Measurements from ENCODE around the gene SPATA20.

SPATA20 gene

DNA sequence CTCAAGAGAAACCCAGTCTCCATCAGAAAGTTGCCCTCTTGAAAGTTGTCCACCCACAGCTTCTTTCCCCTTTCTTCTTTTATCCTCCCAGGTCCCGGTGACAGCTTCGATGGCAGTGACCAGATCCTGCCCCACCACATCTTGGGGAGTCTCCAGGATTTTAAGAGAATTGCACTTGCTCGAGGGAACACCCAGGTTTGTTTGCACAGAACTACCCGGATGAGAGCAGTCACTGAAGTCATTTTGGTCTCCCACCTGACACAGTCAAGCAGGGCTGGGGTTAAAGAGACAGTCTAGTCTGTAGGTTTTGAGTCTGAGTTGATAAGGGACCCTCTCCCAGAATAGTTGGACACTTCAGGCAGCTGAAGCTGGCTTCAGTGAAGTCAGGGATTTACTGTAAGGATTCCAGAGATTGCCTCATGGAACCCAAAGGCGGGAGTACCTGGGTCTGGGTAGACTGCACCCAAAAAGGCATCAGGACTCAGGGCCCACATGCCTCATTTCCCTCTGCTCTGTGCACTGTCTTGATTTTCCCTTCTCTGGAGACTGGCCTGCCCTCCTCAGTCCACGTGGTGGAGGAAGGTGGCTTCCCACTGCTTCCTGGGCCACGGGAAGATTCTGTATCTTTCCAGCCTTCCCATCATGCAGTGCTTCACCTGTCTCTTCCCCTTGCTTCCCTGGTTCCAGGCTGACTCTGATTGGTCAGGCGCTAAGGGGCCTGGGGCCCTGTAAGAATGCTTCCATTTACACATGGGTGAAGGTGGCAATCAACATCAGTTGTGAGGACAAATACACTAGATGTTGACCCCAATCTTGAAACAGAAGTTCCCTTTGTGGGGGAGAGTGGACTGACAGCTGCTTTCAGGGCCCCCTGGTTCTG is 29.2 kb upstream of the SPATA20 start:
- TF ChIP-seq EZH2phosphoT487 (IDR thresholded peaks at IDR 0.05; ENCODE audit: low read length) = no peak
- TF ChIP-seq EZH2 (optimal IDR thresholded peaks at IDR 0.05; ENCODE audit: low read depth, low read length) = no peak
- TF ChIP-seq, protein P1, sequence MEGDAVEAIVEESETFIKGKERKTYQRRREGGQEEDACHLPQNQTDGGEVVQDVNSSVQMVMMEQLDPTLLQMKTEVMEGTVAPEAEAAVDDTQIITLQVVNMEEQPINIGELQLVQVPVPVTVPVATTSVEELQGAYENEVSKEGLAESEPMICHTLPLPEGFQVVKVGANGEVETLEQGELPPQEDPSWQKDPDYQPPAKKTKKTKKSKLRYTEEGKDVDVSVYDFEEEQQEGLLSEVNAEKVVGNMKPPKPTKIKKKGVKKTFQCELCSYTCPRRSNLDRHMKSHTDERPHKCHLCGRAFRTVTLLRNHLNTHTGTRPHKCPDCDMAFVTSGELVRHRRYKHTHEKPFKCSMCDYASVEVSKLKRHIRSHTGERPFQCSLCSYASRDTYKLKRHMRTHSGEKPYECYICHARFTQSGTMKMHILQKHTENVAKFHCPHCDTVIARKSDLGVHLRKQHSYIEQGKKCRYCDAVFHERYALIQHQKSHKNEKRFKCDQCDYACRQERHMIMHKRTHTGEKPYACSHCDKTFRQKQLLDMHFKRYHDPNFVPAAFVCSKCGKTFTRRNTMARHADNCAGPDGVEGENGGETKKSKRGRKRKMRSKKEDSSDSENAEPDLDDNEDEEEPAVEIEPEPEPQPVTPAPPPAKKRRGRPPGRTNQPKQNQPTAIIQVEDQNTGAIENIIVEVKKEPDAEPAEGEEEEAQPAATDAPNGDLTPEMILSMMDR (IDR thresholded peaks at IDR 0.05; ENCODE audit: low read length) = no peak
- no peaks in the 10 kb centered on the region for H3K9me2 ChIP-seq (replicated peaks; ENCODE audit: insufficient read depth, low read length)
- H3K4me1 ChIP-seq (ENCODE audit: low read length) = no peaks in the 10 kb centered on the region
- H3K4me2 ChIP-seq (ENCODE audit: low read depth, low read length) = no peak overlapping the region
- H3K27ac ChIP-seq (ENCODE audit: low read length) = no peak overlapping the region
- no peaks in the 10 kb centered on the region for H4K20me1 ChIP-seq (ENCODE audit: insufficient read depth, low read length)
- no peaks in the 10 kb centered on the region for H3F3A ChIP-seq (ENCODE audit: insufficient read depth, low read length)
- no peak overlapping the region for H3K4me3 ChIP-seq (ENCODE audit: low read length)
- no peaks in the 10 kb centered on the region for H3K9me3 ChIP-seq (replicated peaks; ENCODE audit: insufficient read depth, low read length)
- H3K36me3 ChIP-seq (replicated peaks; ENCODE audit: insufficient read depth, low read length) = no peaks in the 10 kb centered on the region
- no peaks in the 10 kb centered on the region for H3K27me3 ChIP-seq (replicated peaks; ENCODE audit: insufficient read depth, low read length)
- no peak overlapping the region for H3K9ac ChIP-seq (ENCODE audit: low read length)
- no peaks in the 10 kb centered on the region for H3K79me2 ChIP-seq (ENCODE audit: low read length)
- no peak overlapping the region for H2AFZ ChIP-seq (ENCODE audit: low read length)
- DNase-seq = no peak

DNA sequence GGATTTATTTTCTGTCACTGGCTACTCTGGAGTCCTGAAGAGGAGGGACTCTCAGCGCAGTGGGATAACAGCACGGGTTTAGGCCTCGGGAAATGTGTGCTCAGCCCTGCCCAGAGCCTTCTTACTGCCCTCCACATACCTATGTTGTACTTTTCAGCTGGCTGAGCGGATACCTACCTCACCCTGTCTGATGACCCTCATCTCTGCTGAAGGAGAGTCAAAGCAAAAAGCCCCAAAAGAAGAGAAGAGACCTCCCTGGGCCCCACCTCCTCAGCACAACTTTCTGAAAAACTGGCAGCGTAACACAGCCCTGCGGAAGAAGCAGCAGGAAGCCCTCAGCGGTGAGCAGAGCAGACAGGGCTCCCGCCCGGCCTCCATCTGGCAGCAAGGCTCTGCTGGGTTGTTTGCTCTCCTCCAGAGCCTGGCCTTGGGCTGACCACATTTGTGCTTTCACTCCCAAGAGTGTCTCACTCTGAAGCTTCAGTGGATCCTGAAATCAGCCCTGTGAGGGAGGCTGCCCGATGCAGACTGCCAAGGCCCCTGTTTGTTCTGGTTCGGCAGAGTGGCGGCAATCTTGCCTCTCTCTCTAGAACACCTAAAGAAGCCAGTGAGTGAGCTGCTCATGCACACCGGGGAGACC is 28.5 kb upstream of the SPATA20 start:
- no peak for DNase-seq
- Histone ChIP-seq H2AFZ (ENCODE audit: low read length) (no peak overlapping the region), H3K9me3 (replicated peaks; ENCODE audit: insufficient read depth, low read length) (no peaks in the 10 kb centered on the region), H3K9ac (ENCODE audit: low read length) (no peak overlapping the region), H3K4me1 (ENCODE audit: low read length) (no peaks in the 10 kb centered on the region), H3K27ac (ENCODE audit: low read length) (no peak overlapping the region), H3K79me2 (ENCODE audit: low read length) (no peaks in the 10 kb centered on the region), H3F3A (ENCODE audit: insufficient read depth, low read length) (no peaks in the 10 kb centered on the region), H3K4me2 (ENCODE audit: low read depth, low read length) (no peak overlapping the region), H3K27me3 (replicated peaks; ENCODE audit: insufficient read depth, low read length) (no peaks in the 10 kb centered on the region), H4K20me1 (ENCODE audit: insufficient read depth, low read length) (no peaks in the 10 kb centered on the region), H3K9me2 (replicated peaks; ENCODE audit: insufficient read depth, low read length) (no peaks in the 10 kb centered on the region), H3K36me3 (replicated peaks; ENCODE audit: insufficient read depth, low read length) (no peaks in the 10 kb centered on the region), H3K4me3 (ENCODE audit: low read length) (no peak overlapping the region)
- TF ChIP-seq EZH2phosphoT487 (IDR thresholded peaks at IDR 0.05; ENCODE audit: low read length) (no peak), EZH2 (optimal IDR thresholded peaks at IDR 0.05; ENCODE audit: low read depth, low read length) (no peak)
- TF ChIP-seq, protein P1 (IDR thresholded peaks at IDR 0.05; ENCODE audit: low read length) = no peak

DNA sequence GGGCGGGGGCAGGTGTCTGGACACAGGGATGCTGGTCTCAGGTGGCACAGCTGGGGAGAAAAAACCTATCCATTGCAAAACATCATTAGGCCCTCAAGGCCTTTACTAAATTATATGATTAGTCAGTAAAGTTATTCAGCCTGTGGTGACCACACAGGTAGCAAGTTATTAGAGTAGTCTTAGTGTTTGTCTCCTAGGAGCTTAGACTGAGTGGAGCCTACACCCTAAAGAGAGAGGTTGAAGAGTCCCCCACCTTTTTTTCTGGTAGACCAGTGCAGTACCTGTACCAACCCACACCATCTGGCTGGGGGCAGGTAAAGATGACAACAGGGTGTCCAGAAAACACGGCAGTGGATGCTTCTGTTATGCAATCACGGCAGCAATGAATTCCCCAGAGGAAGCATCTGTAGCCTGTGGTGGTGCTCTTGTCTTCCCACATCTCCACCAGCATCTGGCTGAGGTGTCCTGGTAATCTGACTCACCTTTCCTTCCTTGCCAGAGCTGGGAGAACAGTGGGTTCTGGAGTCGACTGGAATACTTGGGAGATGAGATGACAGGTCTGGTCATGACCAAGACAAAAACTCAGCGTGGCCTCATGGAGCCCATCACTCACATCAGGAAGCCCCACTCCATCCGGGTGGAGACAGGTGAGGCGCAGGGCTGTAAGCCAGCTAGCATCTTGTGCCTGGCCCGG is 27.7 kb upstream of the SPATA20 start:
- no peak for DNase-seq
- H3K79me2 ChIP-seq (ENCODE audit: low read length) = no peaks in the 10 kb centered on the region
- no peak overlapping the region for H3K4me2 ChIP-seq (ENCODE audit: low read depth, low read length)

More for the DNA sequence above, 27.7 kb upstream of the SPATA20 start:
- no peak for TF ChIP-seq EZH2 (optimal IDR thresholded peaks at IDR 0.05; ENCODE audit: low read depth, low read length)
- no peak for TF ChIP-seq EZH2phosphoT487 (IDR thresholded peaks at IDR 0.05; ENCODE audit: low read length)
- TF ChIP-seq, protein P1 (IDR thresholded peaks at IDR 0.05; ENCODE audit: low read length) = no peak
- Histone ChIP-seq H3K4me3 (ENCODE audit: low read length) (no peak overlapping the region), H3K27me3 (replicated peaks; ENCODE audit: insufficient read depth, low read length) (no peaks in the 10 kb centered on the region), H4K20me1 (ENCODE audit: insufficient read depth, low read length) (no peaks in the 10 kb centered on the region), H3K9me3 (replicated peaks; ENCODE audit: insufficient read depth, low read length) (no peaks in the 10 kb centered on the region), H3F3A (ENCODE audit: insufficient read depth, low read length) (no peaks in the 10 kb centered on the region), H3K9ac (ENCODE audit: low read length) (no peak overlapping the region), H3K4me1 (ENCODE audit: low read length) (no peaks in the 10 kb centered on the region), H3K36me3 (replicated peaks; ENCODE audit: insufficient read depth, low read length) (no peaks in the 10 kb centered on the region), H3K27ac (ENCODE audit: low read length) (no peak overlapping the region), H3K9me2 (replicated peaks; ENCODE audit: insufficient read depth, low read length) (no peaks in the 10 kb centered on the region), H2AFZ (ENCODE audit: low read length) (no peak overlapping the region)

Data from MM.1S (cell line).